Measurements from ENCODE around the gene ACOXL.

The ACOXL gene

GRCh38 chr2:111017909-111018308, 285.5 kb downstream of the ACOXL start:
- DNase-seq: no peak

GRCh38 chr2:111019381-111019780, 287.0 kb downstream of the ACOXL start:
- no peak for DNase-seq

GRCh38 chr2:111022633-111023032, 290.3 kb downstream of the ACOXL start:
- no peak for DNase-seq

GRCh38 chr2:111024496-111024895, 292.1 kb downstream of the ACOXL start:
- DNase-seq: no peak

GRCh38 chr2:111025288-111025687, 292.9 kb downstream of the ACOXL start:
- no peak for DNase-seq

GRCh38 chr2:111028720-111029119, 296.3 kb downstream of the ACOXL start:
- DNase-seq: no peak

- no peak for DNase-seq
These were observed 297.0 kb downstream of the ACOXL start for GRCh38 chr2:111029181-111029927.

GRCh38 chr2:111030260-111030891, 298.0 kb downstream of the ACOXL start:
- DNase-seq: no peak

GRCh38 chr2:111030945-111031344, 298.6 kb downstream of the ACOXL start:
- DNase-seq: no peak

GRCh38 chr2:111031546-111032478, 299.4 kb downstream of the ACOXL start:
- no peak for DNase-seq

- DNase-seq: no peak
These were observed 300.5 kb downstream of the ACOXL start for GRCh38 chr2:111032721-111033429.

GRCh38 chr2:111034146-111034545, 301.8 kb downstream of the ACOXL start:
- DNase-seq: no peak

- no peak for DNase-seq
These were observed 302.2 kb downstream of the ACOXL start for GRCh38 chr2:111034606-111035005.

- DNase-seq: no peak
These were observed 303.6 kb downstream of the ACOXL start for GRCh38 chr2:111035830-111036441.

- no peak for DNase-seq
These were observed 304.8 kb downstream of the ACOXL start for GRCh38 chr2:111037128-111037527.

- DNase-seq: no peak
These were observed 307.4 kb downstream of the ACOXL start for GRCh38 chr2:111039628-111040383.

- DNase-seq: no peak
These were observed 309.2 kb downstream of the ACOXL start for GRCh38 chr2:111041398-111042202.

- DNase-seq: no peak
These were observed 309.9 kb downstream of the ACOXL start for GRCh38 chr2:111042261-111042660.

GRCh38 chr2:111042772-111043771, 310.7 kb downstream of the ACOXL start:
- peak; percentile 37 for DNase-seq

Data from activated naive CD4-positive, alpha-beta T cell treated with anti-CD3 and anti-CD28 coated beads, Interleukin-2, amount 50 U/mL, for 16 hours (primary cell).